Activated CD8-positive, alpha-beta T cell treated with anti-CD3 and anti-CD28 coated beads, Interleukin-2, amount 10 ng/mL, durations not matched to agents 7 days and 5 days (primary cell): ENCODE data around the gene CADPS2. TPM values are rescaled to one million over a fixed set of nuclear protein-coding genes. Genes with fewer than 3 reads are reported as not detected.

Experiments
- ATAC-seq: fragments of 150-1000 bp; cut with Tn5 transposase; one replicate; pipeline ENCODE4 v1.10.0; 2021; ENCODE audit warnings: moderate library complexity
- CTCF ChIA-PET: fragments of 350-600 bp; sonication (Branson Sonifier 250); formaldehyde crosslinking; loops from one replicate; lab custom pipeline; 2021; ENCODE audit warnings: antibody characterized with exemption; lab: Charles Lee
- POLR2A ChIA-PET: fragments of 350-600 bp; sonication (Branson Sonifier 250); formaldehyde crosslinking; loops from one replicate; lab custom pipeline; 2021; ENCODE audit warnings: antibody characterized with exemption; lab: Charles Lee
- DNase-seq: peaks from one replicate; pipeline ENCODE4 v3.0.0-alpha.2; 2020
- H3K27ac Mint-ChIP-seq: one replicate; pipeline ENCODE4 v1.8.0; 2021; ENCODE audit warnings: mild to moderate bottlenecking, mixed read lengths
- H3K27me3 Mint-ChIP-seq: one replicate; pipeline ENCODE4 v1.8.0; 2021; ENCODE audit warnings: low read depth, mixed read lengths
- H3K36me3 Mint-ChIP-seq: one replicate; pipeline ENCODE4 v1.8.0; 2021; ENCODE audit warnings: low read depth, mixed read lengths
- H3K4me1 Mint-ChIP-seq: one replicate; pipeline ENCODE4 v1.8.0; 2021; ENCODE audit warnings: low read depth, mixed read lengths
- H3K4me3 Mint-ChIP-seq: one replicate; pipeline ENCODE4 v1.8.0; 2021; ENCODE audit warnings: mild to moderate bottlenecking, mixed read lengths
- H3K9me3 Mint-ChIP-seq: one replicate; pipeline ENCODE4 v1.8.0; 2022; ENCODE audit warnings: mixed read lengths; ENCODE audit not compliant: insufficient read depth
- total RNA-seq, 2 experiments: library from RNA; stranded (reverse); gene quantifications; one replicate each; pipeline ENCODE4 v1.2.3, GENCODE V29; 2021

The CADPS2 gene
- total RNA-seq, 2 experiments from 2014 or later: not detected

DNA sequence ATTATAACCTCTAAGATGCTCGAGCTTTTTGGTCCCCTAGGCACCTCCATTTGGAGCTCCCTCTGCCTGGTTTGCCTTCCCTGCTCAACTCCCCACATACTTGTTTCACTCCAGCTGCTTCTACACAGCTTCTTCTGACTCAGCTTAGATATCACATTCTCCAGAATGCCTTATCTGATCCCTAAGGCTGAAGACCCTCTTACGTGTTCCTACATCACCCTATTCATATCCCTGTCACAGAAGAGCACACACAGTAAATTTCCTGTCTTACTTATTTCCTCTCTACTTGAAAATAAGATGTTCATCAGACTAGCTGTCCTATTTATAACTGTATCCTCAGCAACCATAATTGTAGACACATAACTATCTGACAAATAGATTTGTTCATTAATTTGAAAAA, 122.2 kb downstream of the CADPS2 start:
- H3K27me3 Mint-ChIP-seq: no peaks in the 10 kb centered on the region
- ATAC-seq (no peak), DNase-seq (no peak)
- ChIA-PET POLR2A (no interaction called here), CTCF (no interaction called here)
- H3K36me3 Mint-ChIP-seq: no peaks in the 10 kb centered on the region
- no peaks in the 10 kb centered on the region for H3K4me1 Mint-ChIP-seq
- H3K9me3 Mint-ChIP-seq: peaks cover 5% of the 10 kb centered on the region
- no peak overlapping the region for H3K4me3 Mint-ChIP-seq
- H3K27ac Mint-ChIP-seq: no peak overlapping the region

DNA sequence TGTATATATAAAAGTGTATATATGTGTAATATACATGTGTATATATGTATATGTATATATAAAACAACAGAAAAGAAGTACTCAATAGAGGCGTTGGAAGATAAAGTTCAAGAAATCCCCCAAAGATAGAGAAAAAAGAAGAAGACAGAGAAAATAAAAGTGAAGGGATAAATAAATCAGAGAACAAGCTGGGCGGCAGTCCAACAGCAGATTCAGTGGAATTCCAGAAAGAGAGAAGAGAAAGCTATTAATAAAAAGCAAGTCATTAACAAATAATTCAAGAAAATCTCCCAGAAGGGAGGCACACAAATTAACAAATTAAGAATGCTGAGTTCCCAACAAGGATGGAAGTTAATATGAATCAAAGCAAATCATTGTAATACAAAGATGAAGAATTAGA, 124.2 kb downstream of the CADPS2 start:
- no peak for ATAC-seq
- no peak overlapping the region for H3K4me3 Mint-ChIP-seq
- H3K27me3 Mint-ChIP-seq: no peaks in the 10 kb centered on the region
- no peaks in the 10 kb centered on the region for H3K4me1 Mint-ChIP-seq
- ChIA-PET POLR2A (no interaction called here), CTCF (no interaction called here)
- DNase-seq: no peak
- H3K9me3 Mint-ChIP-seq: peaks cover 5% of the 10 kb centered on the region
- H3K27ac Mint-ChIP-seq: no peak overlapping the region
- H3K36me3 Mint-ChIP-seq: no peaks in the 10 kb centered on the region

DNA sequence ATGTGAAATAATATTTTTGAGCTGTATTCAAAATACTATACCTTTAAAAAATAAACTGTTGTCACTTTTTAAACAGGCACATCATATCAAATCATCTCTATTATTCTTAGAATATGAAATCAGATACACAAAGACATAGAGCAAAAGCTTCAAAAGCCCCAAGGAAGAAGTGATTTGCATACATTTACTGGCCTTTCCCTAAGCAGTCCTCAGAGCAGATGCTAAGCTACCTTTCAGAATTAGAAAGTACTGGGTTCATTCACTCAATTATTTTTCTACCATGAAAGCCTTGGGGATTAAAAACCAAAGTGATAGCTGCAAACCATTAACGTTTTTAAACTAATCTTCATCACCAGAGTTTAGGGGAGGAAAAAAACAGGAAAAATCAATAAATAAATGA, 127.8 kb downstream of the CADPS2 start:
- H3K27me3 Mint-ChIP-seq: no peaks in the 10 kb centered on the region

DNA sequence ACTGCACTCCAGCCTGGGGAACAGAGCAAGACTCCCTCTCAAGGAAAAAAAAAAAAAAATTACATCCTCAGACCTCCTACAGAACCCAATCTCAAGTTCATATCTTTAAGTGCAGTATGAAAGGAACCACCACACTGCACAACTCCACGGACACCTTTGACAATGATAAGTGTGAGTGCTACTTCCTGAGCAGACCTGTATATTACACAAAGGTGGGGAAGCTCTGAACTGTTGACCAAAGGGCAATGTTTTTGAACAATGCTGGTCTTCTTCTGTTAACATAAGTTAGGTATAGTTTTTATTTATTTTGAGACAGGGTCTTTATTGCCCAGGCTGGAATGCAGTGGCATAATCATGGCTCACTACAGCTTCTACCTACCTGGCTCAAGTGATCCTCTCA, 129.4 kb downstream of the CADPS2 start:
- no peaks in the 10 kb centered on the region for H3K36me3 Mint-ChIP-seq
- H3K4me3 Mint-ChIP-seq: no peak overlapping the region
- ATAC-seq (no peak), DNase-seq (no peak)
- H3K27me3 Mint-ChIP-seq: no peaks in the 10 kb centered on the region
- peaks cover 5% of the 10 kb centered on the region for H3K9me3 Mint-ChIP-seq
- ChIA-PET POLR2A (no interaction called here), CTCF (no interaction called here)
- H3K4me1 Mint-ChIP-seq: no peaks in the 10 kb centered on the region
- no peak overlapping the region for H3K27ac Mint-ChIP-seq

More for the DNA sequence above, 127.8 kb downstream of the CADPS2 start:
- DNase-seq: no peak
- ChIA-PET CTCF (no interaction called here), POLR2A (no interaction called here)
- Mint-ChIP-seq H3K4me3 (no peak overlapping the region), H3K4me1 (no peaks in the 10 kb centered on the region), H3K36me3 (no peaks in the 10 kb centered on the region), H3K9me3 (peaks cover 5% of the 10 kb centered on the region), H3K27ac (no peak overlapping the region)
- no peak for ATAC-seq

DNA sequence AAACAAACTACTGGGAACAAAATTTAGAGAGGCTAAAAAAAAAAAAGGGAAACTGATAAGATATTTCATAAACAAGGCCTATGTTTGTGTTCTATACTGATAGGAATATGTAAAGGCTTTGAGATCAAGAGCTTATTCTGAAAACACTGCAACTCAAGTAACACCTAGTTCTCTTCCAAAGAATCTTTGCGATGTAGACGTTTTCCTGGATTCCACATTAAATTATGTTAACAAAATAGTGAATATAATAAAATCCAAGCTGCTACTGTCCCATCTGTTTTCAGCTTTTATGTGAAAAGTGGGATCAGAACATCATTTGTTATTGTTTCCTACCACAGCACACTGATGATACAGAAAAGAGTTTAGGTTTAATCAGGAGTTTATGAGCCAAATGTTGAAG, 130.6 kb downstream of the CADPS2 start:
- H3K4me1 Mint-ChIP-seq: no peaks in the 10 kb centered on the region
- H3K27ac Mint-ChIP-seq: no peak overlapping the region
- H3K27me3 Mint-ChIP-seq: no peaks in the 10 kb centered on the region
- no peak for ATAC-seq
- CTCF ChIA-PET: no interaction called here
- POLR2A ChIA-PET: no interaction called here
- no peaks in the 10 kb centered on the region for H3K36me3 Mint-ChIP-seq
- DNase-seq: no peak
- no peak overlapping the region for H3K4me3 Mint-ChIP-seq
- H3K9me3 Mint-ChIP-seq: no peaks in the 10 kb centered on the region

DNA sequence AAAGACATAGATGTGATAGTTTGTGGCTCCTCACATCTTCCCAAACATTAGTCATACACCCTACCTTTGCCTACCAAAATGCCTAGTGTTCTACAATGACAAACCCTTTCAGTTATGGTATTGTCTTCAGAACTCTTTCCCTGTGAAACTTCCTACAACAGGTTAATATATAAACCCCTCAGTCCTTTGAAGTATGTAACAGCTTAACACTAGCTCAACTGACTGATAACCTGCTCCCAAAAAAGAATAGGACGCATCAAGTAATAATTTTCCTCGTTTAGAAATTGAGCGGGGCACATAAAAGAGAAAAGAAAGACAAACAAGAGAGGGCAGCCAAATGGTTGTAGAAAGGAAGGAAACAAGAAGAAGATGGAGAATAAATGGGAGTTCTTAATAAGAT, 133.7 kb downstream of the CADPS2 start:
- ChIA-PET POLR2A (no interaction called here), CTCF (no interaction called here)
- Mint-ChIP-seq H3K4me3 (no peak overlapping the region), H3K36me3 (no peaks in the 10 kb centered on the region), H3K4me1 (no peaks in the 10 kb centered on the region), H3K27ac (no peak overlapping the region), H3K9me3 (no peaks in the 10 kb centered on the region), H3K27me3 (no peaks in the 10 kb centered on the region)
- DNase-seq (no peak), ATAC-seq (no peak)

DNA sequence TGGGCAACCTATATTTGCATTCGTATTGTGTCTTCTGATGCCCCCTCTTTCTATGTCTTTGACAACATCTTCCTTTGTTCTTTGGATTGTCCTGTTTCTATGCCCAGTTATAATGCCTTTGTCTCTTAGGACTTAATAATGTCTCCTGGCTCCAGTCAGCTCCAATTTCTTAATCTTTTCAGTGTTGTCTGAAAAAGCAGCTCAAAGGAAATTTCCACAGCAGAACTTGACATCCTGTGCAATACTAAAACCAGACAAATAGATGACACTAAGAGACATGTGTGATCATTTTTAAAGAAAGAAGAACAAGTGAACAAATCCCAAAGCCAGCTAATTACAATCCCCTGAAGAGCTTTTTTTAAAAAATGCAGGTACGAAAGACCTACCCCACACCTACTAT, 135.9 kb downstream of the CADPS2 start:
- no peaks in the 10 kb centered on the region for H3K27me3 Mint-ChIP-seq
- H3K9me3 Mint-ChIP-seq: no peaks in the 10 kb centered on the region
- H3K4me3 Mint-ChIP-seq: no peak overlapping the region
- H3K36me3 Mint-ChIP-seq: no peaks in the 10 kb centered on the region
- H3K4me1 Mint-ChIP-seq: no peaks in the 10 kb centered on the region
- no peak for ATAC-seq
- ChIA-PET POLR2A (no interaction called here), CTCF (interaction anchor here (1.0 kb wide), 1 partner anchor 24 kb away, joined by 3 read pairs; no protein-coding TSS in a partner anchor)
- DNase-seq: no peak
- H3K27ac Mint-ChIP-seq: no peak overlapping the region

DNA sequence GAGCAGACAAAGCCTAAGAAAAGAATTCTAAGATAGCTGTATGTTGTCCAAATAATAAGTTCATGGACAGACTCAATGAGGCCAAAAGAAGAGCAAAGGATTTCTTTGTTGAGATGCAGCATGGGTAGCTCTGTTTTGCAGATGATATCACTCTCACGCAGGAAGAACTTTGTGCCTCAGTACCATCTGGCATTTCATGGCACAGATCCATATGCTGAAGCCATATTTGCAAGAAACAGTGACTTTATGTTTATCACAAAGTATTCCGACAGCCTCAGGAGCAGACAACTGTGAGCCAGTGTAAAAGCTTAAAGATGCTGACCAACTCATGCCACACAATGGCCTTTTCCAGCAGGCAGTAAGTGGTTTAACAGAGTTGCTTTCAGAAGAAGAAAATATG, 138.1 kb downstream of the CADPS2 start:
- H3K27ac Mint-ChIP-seq: no peak overlapping the region
- no peaks in the 10 kb centered on the region for H3K4me1 Mint-ChIP-seq
- no peak for DNase-seq
- H3K9me3 Mint-ChIP-seq: no peaks in the 10 kb centered on the region
- no peaks in the 10 kb centered on the region for H3K27me3 Mint-ChIP-seq
- no peak overlapping the region for H3K4me3 Mint-ChIP-seq
- no peak for ATAC-seq
- no peaks in the 10 kb centered on the region for H3K36me3 Mint-ChIP-seq
- ChIA-PET CTCF (no interaction called here), POLR2A (no interaction called here)

DNA sequence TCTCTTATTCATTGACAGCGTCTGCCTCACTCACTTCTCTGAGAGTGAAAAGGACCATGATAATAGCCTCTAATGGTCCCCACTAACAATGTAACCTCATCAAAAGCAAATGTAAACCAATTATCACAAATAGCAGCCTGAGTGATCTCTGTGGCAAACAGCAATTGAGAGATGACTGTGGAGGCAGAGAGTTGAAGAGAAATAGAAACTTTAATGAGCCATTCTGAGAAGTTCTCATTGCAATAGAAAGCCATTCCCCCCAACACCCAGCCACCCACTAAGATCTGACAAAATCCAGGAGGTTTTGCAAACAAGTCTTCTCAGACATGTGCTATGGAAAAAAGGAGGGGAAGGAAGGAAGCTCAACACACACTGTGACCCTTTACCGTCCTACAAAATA, 139.3 kb downstream of the CADPS2 start:
- no peak overlapping the region for H3K27ac Mint-ChIP-seq
- CTCF ChIA-PET: no interaction called here
- no peaks in the 10 kb centered on the region for H3K9me3 Mint-ChIP-seq
- DNase-seq: no peak
- no peaks in the 10 kb centered on the region for H3K4me1 Mint-ChIP-seq
- H3K36me3 Mint-ChIP-seq: no peaks in the 10 kb centered on the region
- H3K4me3 Mint-ChIP-seq: no peak overlapping the region
- no peaks in the 10 kb centered on the region for H3K27me3 Mint-ChIP-seq
- ATAC-seq: no peak
- POLR2A ChIA-PET: no interaction called here

DNA sequence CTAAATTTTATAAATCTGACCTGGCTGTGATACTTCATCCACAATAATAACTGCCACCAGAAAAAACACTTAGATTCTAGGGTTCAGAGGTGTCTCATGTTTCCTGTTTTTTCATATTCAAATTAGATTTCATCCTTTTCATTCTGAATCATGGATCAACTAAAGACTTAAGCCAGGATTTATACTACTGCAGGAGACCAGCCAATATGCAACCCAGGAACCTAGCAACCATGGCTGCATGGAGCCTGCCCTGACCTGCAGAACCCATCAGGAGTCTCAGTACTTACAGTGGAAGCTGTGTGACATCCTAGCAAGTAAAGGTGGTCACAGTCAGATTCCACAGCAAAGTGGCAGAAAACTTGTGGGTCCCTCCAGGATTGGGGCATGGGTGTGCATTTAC, 143.0 kb downstream of the CADPS2 start:
- Mint-ChIP-seq H3K4me3 (no peak overlapping the region), H3K27me3 (no peaks in the 10 kb centered on the region), H3K36me3 (no peaks in the 10 kb centered on the region), H3K9me3 (no peaks in the 10 kb centered on the region), H3K4me1 (no peaks in the 10 kb centered on the region), H3K27ac (no peak overlapping the region)
- no peak for DNase-seq
- ChIA-PET POLR2A (no interaction called here), CTCF (no interaction called here)
- ATAC-seq: no peak

DNA sequence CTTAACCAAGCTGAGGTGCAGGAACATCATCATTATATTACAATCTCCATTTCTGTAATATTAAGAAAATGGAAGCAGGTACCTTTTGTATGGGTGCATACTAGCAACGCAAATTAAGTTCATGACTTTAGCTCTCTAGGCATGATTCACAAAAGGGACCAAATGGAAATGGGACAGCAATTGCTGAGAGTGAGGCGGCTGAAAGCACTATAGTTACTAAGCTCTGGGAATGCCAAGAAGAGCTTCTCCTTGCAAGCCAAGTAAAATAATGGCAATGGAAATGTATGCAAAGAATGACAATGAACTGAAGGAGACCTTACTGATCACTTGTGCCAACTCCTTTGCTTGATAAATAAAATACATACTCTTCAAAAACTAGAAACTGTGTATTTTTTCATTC, 147.3 kb downstream of the CADPS2 start:
- no peak for ATAC-seq
- POLR2A ChIA-PET: no interaction called here
- H3K36me3 Mint-ChIP-seq: no peaks in the 10 kb centered on the region
- CTCF ChIA-PET: no interaction called here
- no peaks in the 10 kb centered on the region for H3K4me1 Mint-ChIP-seq
- H3K27ac Mint-ChIP-seq: no peak overlapping the region
- H3K27me3 Mint-ChIP-seq: no peaks in the 10 kb centered on the region
- no peak overlapping the region for H3K4me3 Mint-ChIP-seq
- DNase-seq: no peak
- no peaks in the 10 kb centered on the region for H3K9me3 Mint-ChIP-seq

DNA sequence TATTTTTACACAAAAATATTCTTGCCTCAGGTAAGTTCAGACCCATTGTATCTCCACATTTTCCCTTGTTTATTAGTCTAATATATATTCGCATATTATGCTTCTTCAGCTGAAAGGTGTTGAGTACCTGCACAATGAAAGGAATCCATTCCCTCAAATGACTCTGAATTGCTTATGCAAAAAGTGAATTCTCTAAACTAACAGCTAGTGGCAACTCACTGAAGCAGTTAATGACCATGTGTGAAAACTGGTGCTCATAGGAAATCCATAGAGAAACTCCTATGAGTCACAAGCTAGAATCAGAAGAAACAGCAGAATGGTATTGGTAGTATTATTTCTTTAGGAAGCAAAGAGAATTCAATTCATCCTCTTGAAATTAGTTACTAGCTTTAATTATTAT, 150.1 kb downstream of the CADPS2 start:
- ATAC-seq (no peak), DNase-seq (no peak)
- H3K4me3 Mint-ChIP-seq: no peak overlapping the region
- no peaks in the 10 kb centered on the region for H3K9me3 Mint-ChIP-seq
- H3K27ac Mint-ChIP-seq: no peak overlapping the region
- no peaks in the 10 kb centered on the region for H3K36me3 Mint-ChIP-seq
- POLR2A ChIA-PET: no interaction called here
- H3K27me3 Mint-ChIP-seq: no peaks in the 10 kb centered on the region
- no peaks in the 10 kb centered on the region for H3K4me1 Mint-ChIP-seq
- CTCF ChIA-PET: no interaction called here

DNA sequence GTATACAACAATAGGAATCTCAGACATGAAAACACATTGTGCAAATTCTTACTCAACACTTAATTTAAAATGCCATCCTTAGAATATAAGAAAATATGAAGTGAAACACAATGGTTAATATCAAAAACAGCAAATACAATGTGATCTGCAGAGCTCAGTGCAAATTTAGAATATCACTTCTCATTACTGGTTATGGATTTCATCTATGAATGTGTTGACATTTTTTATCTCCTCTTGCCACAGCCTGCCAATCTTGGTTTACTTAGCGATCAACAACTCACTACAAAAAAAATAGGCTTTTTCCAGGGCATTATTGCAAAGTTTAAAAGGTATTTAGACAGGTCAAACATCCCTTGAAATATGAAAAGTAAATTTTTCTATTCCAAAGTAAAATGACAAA, 158.5 kb downstream of the CADPS2 start:
- CTCF ChIA-PET: no interaction called here
- H3K9me3 Mint-ChIP-seq: no peaks in the 10 kb centered on the region
- DNase-seq (no peak), ATAC-seq (no peak)
- H3K36me3 Mint-ChIP-seq: no peaks in the 10 kb centered on the region
- POLR2A ChIA-PET: no interaction called here
- no peaks in the 10 kb centered on the region for H3K27me3 Mint-ChIP-seq
- no peak overlapping the region for H3K4me3 Mint-ChIP-seq
- H3K4me1 Mint-ChIP-seq: no peaks in the 10 kb centered on the region
- H3K27ac Mint-ChIP-seq: no peak overlapping the region
